Coronary artery (tissue), 2 donors: ENCODE results near the gene MARK3.

Experiments
- DNase-seq: peaks from one replicate; pipeline ENCODE4 v3.0.0-alpha.2; 2017; ENCODE audit warnings: low spot score
- H3K27ac ChIP-seq, 2 donors: fragments of 200-600 bp; sonication (generic); one replicate each; pipeline ENCODE4 v1.5.1; 2016 to 2019
- H3K4me3 ChIP-seq: fragments of 200-600 bp; sonication (generic); 2 replicates; pipeline ENCODE4 v1.5.1; 2016; ENCODE audit warnings: mild to moderate bottlenecking, moderate library complexity
- TF ChIP-seq, protein P1 (sequence below): fragments of 200-600 bp; sonication (generic); IDR thresholded peaks from one replicate; pipeline ENCODE4 v1.5.1; 2019; ENCODE audit warnings: antibody characterized with exemption

Gene MARK3

DNA sequence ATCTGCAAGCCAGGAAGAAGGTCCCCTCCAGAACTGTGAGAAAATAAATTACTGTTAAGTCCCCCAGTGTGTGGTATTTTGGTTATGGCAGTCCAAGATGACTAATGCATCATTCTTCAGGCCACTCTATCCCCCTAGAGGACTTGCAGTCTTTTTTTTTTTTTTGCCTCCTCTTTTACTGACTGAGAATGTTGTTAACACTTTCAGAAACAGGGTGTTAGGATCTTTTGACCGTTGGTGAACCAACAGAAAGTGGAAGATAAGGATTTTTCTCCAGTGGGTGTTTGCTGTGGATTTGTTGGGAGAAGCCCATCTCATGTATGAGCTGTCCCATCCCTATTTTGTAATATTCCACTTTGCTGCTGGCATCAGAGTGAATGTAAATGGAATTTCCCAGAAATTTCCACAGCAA lies 37.8 kb downstream of the MARK3 start:
- H3K4me3 ChIP-seq: no peak overlapping the region
- TF ChIP-seq, protein P1, sequence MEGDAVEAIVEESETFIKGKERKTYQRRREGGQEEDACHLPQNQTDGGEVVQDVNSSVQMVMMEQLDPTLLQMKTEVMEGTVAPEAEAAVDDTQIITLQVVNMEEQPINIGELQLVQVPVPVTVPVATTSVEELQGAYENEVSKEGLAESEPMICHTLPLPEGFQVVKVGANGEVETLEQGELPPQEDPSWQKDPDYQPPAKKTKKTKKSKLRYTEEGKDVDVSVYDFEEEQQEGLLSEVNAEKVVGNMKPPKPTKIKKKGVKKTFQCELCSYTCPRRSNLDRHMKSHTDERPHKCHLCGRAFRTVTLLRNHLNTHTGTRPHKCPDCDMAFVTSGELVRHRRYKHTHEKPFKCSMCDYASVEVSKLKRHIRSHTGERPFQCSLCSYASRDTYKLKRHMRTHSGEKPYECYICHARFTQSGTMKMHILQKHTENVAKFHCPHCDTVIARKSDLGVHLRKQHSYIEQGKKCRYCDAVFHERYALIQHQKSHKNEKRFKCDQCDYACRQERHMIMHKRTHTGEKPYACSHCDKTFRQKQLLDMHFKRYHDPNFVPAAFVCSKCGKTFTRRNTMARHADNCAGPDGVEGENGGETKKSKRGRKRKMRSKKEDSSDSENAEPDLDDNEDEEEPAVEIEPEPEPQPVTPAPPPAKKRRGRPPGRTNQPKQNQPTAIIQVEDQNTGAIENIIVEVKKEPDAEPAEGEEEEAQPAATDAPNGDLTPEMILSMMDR: no peak
- peak overlapping the region; percentile 14 to 56 for H3K27ac ChIP-seq
- DNase-seq: no peak

DNA sequence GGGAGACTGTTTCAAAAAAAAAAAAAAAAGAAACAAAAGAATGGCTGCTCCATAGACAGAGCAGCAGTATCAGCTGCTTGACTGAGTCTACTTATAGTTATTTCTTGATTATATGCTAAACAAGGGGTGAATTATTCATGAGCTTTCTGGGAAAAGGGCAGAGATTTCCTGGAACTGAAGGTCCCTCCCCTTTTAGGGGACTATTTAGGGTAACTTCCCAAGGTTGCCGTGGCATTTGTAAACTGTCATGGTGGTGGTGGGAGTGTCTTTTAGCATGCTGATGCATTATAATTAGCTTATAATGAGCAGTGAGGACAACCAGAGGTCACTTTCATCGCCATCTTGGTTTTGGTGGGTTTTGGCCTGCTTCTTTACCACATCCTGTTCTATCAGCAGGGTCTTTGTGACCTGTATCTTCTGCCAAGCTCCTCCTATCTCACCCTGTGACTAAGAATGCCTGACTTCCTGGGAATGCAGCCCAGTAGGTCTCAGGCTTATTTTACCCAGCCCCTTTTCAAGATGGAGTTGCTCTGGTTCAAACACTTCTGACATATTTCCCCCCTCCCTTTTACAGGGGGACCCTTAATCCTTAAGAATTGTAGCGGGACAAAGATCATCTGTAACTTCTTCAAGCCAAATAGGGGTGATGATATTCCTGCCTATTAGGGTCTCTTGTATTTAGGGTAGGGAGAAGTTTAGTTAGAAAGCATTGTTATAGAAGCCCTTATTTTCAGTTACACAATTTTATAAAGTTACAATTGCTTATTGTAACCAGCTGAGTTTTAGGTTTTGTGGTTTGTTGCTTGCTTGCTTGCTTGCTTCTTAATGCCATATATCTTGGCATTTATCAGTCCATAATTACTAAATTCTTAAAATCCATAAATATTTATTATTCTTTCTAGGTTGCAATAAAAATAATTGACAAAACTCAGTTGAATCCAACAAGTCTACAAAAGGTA lies 42.5 kb downstream of the MARK3 start:
- TF ChIP-seq, protein P1: no peak
- no peak for DNase-seq
- peak overlapping the region in 1 of 2 donors; percentile 49 for H3K27ac ChIP-seq
- no peak overlapping the region for H3K4me3 ChIP-seq

DNA sequence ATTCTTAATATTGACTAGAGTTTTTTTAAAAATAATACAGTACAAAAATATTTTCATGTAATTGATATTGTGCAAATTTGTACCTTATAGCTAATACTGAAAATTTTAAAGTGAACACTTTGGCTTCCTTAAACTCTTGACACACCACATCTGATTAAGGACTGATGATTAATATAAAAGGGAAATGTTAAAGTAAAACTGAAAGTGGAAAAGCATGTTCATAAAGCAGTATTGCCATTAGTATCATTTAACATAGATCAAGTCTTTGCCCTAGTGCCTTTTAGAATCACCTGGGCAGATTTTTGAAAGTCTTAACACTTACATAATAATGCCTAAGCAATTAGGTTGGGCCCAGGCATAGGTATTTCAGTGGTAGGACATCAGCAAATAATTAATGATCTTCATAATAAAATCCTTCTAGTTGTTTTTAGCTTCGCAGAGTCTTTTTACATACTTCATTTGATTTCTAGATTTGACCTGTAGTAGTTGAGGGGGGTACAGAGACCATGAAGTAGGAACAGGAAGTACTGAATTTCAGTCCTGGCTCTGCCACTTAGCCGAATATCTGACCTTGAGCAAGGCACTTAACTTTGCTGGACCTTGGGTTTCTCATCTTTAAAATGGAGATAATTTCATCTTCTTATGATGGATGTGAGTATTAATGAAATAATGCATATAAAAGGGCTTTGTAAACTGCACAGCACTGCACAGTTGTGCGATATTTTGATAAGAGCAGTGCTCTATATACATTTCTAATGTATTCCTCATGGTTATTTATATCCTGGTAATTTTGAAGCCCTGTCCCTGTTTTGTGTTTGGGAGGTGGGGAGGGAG lies 43.7 kb downstream of the MARK3 start:
- Histone ChIP-seq H3K27ac (no peak overlapping the region), H3K4me3 (no peak overlapping the region)
- DNase-seq: no peak
- TF ChIP-seq, protein P1: no peak

DNA sequence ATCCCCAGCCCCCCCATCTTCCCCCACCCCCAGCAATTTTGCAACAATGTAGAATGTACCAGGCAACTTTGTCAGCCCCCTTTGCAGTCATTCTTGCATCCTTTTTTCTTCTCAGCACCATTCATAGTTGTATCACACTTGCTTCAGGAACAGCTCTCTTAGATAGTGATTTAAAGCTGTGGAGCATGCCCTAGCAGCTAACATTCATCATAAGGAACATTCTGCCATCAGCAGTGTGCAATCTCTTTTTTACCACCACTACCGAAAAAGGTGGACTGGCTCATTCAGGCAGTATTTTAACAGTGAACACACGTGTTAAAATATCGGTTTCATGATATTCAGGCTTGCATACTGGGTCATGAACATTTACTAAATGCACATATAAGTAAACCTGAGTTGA lies 45.1 kb downstream of the MARK3 start:
- no peak overlapping the region for H3K4me3 ChIP-seq
- no peak for DNase-seq
- TF ChIP-seq, protein P1: no peak
- H3K27ac ChIP-seq: no peak overlapping the region

DNA sequence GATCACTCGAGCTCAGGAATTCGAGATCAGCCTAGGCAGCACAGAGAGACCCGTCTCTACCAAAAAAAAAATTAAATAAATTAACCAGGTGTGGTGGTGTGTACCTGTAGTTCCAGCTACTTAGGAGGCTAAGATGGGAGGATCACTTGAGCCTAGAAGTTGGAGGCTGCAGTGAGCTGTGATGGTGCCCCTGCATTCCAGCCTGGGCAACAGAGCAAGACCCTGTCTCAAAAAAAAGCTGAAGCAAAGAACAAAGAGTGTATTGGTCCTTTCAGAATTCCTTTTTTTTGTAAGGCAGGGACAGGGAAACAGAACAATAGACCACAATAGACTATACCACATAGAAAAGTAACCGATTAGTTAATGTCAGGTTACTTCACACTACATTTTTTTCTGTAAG lies 47.4 kb downstream of the MARK3 start:
- Histone ChIP-seq H3K4me3 (no peak overlapping the region), H3K27ac (no peak overlapping the region)
- TF ChIP-seq, protein P1: no peak
- no peak for DNase-seq

DNA sequence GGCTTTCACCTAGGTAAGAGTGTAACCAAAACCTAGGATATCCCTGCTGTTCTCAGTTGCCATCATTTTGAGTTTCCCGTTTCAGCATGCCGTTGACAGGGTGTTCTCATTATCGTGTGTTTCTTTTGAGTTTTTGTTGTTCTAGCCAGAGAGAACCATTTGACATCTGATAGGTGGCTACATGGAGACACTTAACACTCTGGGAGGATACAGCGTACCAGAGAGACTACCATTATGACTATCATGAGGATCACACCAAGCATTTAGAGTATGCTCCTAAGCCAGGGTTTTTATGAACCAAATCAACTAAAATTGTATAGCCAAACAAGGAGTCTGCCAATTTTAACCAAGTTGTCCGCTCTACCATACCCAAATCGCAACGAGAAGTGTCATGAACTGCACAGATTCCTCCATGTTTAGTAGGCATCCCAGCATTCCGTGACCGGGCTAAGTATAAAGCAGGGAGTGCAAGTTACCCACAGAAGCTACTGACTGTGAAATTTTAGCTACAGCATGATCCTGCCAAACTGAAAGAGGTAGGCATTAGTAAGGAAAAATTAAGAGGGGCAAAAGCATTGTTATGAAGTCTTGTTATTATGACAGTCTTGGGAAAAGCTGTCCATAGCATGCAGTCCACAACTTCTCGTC lies 48.8 kb downstream of the MARK3 start:
- DNase-seq: no peak
- H3K27ac ChIP-seq: peak overlapping the region in 1 of 2 donors; percentile 55
- TF ChIP-seq, protein P1: no peak
- no peak overlapping the region for H3K4me3 ChIP-seq
